ENCODE data around the gene SFTPA1. TPM values are rescaled to one million over a fixed set of nuclear protein-coding genes. Genes with fewer than 3 reads are reported as not detected.
"Not testable (repeated sequence)": the region's sequence is repeated elsewhere in the genome, so short reads cannot be mapped to it uniquely, and the experiment has no call there.

The SFTPA1 gene
- not detected in 2 replicates for total RNA-seq

- DNase-seq, result no peak
These were observed at the start of gene SFTPA1 for GRCh38 chr10:79610601-79611191. SFTPA1 (plus strand) TSS chr10:79610939; CDS start chr10:79611826, 887 bp downstream.

GRCh38 chr10:79561257-79561656, 49.5 kb upstream of the SFTPA1 start:
- no peak for DNase-seq

GRCh38 chr10:79562135-79562756, 48.5 kb upstream of the SFTPA1 start:
- peak; percentile 77 for DNase-seq

GRCh38 chr10:79563426-79563825, 47.3 kb upstream of the SFTPA1 start:
- DNase-seq, result no peak

GRCh38 chr10:79570624-79571023, 40.1 kb upstream of the SFTPA1 start:
- DNase-seq, result not testable (repeated sequence)

- DNase-seq, result no peak
These were observed 31.4 kb upstream of the SFTPA1 start for GRCh38 chr10:79579361-79579760.

DNA sequence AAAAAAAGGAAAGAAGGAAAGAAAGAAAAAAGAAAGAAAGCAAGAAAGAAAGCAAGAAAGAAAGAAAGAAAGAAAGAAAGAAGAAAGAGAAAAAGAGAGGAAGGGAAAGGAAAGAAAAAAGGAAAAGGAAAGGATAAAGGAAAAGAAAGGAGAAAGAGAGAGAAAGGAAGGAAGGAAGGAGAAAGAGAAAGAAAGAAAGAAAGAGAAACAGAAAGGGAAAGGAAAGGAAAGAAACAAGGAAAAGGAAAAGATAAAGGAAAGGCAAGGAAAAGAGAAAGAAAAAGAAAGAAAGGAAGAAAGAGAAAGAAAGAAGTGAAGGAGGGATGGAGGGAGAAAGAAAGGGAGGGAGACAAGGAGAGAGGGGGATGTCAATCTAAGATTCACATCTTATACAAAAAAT, 29.7 kb upstream of the SFTPA1 start:
- no peak for DNase-seq

DNA sequence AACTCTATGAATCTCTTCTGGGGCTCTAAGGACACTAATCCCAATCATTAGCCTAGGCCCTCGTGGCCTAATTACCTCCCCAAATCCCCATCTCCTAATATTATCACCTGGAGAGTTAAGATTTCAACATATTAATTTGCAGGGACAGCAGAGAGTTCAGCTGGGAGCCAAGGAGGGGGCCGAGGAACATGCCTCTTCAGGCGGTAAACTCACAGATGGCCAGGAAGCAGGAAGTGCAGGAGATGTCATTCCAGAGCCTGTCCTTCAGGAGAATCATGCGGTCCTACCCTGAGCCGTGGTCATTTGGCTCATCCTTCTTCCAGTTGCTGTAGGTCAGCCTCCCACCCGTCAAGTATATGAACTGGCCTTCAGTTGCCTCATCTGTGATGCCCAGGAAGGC, 28.6 kb upstream of the SFTPA1 start:
- no peak for DNase-seq

DNA sequence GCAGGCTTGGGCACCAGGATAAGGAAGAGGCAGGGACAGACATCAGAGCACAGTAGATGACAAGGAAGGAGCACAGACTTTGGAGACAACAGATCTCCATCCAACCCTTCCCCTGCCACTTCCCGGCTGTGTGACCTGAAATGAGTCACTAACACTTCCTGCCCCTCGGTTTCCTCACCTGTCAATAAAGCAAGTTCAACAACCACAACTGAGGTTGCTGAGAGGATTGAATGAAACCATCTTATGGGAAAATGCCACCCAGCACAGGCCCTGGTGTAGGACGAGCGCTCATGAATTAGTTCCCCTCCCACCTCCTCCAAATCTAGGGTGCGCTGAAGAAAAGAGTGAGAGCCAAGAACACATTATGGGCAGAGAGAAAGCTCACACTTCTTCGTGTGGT, 27.8 kb upstream of the SFTPA1 start:
- DNase-seq, result not testable (repeated sequence)

- DNase-seq, result no peak
These were observed 27.2 kb upstream of the SFTPA1 start for GRCh38 chr10:79583488-79584024.

DNA sequence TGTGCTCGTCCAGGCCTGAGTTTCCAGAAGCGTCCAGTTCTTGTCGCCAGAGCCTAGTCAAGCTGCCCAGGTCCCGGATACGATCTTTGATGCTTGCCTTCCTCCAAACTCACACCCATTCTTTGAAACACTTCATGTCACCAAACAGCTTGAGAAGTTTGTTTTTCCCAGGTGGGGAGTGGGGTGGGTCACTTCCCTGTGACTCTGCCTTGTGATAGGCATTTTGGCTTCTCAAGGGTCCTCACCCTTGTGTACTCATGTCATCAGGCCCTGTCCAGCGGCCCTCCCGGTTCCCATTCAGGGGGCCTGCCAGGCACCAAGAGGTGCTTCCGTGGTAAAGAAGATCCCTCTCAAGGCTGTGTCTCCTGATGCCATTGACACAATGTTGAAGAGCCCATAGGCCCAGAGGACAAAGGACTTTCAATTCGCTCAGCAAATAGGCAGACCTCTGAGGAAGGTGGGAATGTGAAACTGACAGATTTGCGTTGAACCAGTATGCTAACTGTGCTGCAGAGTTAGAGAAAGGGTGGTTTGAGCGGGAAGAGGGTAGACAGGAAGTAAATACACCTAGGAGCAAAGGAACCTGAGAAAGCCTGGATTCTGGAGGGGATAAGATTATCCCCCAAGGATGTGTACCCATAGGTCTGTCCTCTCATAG, 24.7 kb upstream of the SFTPA1 start:
- no peak for DNase-seq

- no peak for DNase-seq
These were observed 23.8 kb upstream of the SFTPA1 start for GRCh38 chr10:79586933-79587332.

DNA sequence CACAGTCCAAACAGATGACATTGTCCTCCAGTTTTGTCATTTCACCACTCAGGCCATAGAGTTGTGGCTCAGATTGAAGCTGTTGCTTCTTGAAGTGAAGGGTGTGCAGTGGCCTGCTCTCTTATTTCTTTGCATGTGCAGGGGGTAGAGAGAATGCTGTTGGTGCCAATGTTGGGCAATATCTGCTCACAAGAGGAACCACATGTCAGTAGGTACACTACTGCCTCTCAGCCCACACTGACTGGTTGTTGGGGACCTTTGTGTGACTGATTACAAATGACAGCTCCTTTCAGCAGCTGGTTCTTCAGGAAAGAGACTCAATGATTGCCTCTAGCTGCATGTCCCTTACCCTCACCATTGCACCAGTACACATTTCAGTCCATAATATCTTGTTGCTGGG, 21.9 kb upstream of the SFTPA1 start:
- no peak for DNase-seq

DNA sequence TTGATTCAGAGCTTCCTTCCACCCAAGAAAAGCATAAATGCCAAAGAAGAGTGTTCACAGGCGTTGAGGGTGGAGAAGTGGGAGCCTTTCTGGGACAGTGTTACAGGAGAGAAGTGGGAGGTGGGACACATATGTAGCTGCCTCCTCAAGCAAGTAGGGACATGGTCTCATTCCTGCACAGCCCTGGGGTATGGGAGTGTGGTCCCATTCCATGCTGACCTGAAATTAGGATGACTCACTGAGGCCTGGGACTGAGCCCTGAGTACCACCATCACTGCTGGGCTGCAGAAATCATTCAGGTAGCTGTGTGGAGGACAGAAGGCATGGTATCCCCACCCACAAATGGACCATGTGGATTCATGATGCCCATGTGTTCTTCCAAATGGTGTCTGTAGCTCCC, 17.4 kb upstream of the SFTPA1 start:
- no peak for DNase-seq

- DNase-seq, result not testable (repeated sequence)
These were observed 16.2 kb upstream of the SFTPA1 start for GRCh38 chr10:79594565-79594964.

- DNase-seq, result no peak
These were observed 15.2 kb upstream of the SFTPA1 start for GRCh38 chr10:79595510-79595909.

DNA sequence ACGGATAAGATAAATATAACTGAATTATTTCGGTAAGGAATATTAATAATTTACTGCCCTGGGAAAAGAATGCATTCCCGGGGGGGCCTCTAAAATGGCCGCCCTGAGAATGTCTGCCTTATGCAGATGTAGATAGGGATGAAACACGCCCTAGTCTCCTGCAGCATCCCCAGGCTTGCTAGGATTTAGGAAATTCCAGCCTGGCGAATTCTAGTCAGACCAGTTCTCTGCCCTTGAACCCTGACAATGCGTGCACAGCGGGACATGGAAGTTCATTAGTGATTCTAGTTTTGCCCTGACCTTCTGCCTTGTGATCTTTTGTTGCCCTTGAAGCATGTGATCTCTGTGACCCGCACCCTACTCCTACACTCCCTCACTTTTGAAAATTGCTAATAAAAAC, 11.1 kb upstream of the SFTPA1 start:
- DNase-seq, result not testable (repeated sequence)

GRCh38 chr10:79601939-79602338, 8.8 kb upstream of the SFTPA1 start:
- DNase-seq, result no peak

GRCh38 chr10:79602953-79603352, 7.8 kb upstream of the SFTPA1 start:
- DNase-seq, result no peak

GRCh38 chr10:79604294-79604693, 6.4 kb upstream of the SFTPA1 start:
- DNase-seq, result no peak

GRCh38 chr10:79605308-79605707, 5.4 kb upstream of the SFTPA1 start:
- no peak for DNase-seq

- peak; percentile 47 for DNase-seq
These were observed 2.0 kb upstream of the SFTPA1 start for GRCh38 chr10:79608505-79609375.

Data from dermis blood vessel endothelial cell (primary cell).